HG03045 (cell line): Measurements from ENCODE around the gene PSORS1C2.

Experiments
- ATAC-seq: cut with Tn5 transposase; IDR thresholded peaks from one replicate; pipeline ENCODE4 v1.9.1; 2021; ENCODE audit warnings: mild to moderate bottlenecking, moderate library complexity; ENCODE audit not compliant: unreplicated experiment

The PSORS1C2 gene

GRCh38 chr6:31115941-31116560 is 22.8 kb downstream of the PSORS1C2 start:
- no peak for ATAC-seq

- ATAC-seq: no peak
Observed at GRCh38 chr6:31114970-31115849, 23.7 kb downstream of the PSORS1C2 start.

DNA sequence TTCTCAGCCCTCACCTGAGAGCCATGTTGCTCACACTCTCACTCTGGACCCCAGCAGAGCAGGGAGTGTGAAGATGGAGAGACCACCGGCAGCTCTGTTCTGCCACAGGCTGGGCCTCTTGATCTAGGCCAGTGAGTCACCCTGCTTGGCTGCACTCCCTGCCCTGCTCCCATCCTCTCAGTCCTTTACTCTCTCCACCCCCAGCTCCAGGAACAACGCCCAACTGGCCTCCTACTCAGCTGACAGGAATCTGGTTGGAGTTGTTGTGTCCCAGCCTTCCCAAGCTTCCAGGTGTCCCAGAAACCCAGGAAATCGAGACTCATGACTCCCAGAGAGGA is 24.4 kb downstream of the PSORS1C2 start, which contains the start of gene PSORS1C1:
Gene PSORS1C1 (plus strand): TSS at position 260 of the 338 bp plus-strand sequence. CDS start 14,833 bp downstream, outside the sequence.
- ATAC-seq: no peak

DNA sequence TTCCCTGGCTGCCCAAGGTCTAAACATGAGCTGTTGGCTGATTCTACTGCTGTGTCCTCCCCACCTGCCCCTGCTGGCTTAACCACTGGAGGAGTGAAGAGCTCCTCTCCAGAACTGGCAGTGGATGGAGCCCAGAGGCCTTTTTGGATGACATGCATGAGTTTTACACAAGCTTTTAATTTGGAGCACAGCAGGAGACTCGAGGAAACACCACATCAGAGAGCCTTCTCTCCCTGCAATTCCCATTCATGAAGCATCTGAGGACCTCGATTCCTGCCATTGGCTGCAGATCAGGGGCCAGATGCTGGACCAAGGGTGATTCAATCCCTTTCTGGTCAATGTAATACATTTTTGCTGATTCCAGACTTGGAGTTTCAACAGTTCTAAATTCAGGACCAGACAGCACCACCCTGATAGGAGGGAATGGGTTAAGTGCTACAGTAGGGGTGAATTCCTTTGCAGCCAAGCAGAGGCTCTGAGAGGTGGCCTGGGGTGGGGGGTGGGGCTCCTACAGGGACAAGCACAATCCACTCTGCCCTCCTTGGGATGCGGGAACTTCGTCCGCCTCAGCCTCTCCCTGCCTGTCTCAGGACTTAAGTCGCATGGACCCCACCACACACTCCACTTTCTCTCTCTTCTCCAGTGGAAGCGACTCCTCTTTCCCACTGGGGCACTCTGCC is 24.9 kb downstream of the PSORS1C2 start:
- ATAC-seq: no peak

DNA sequence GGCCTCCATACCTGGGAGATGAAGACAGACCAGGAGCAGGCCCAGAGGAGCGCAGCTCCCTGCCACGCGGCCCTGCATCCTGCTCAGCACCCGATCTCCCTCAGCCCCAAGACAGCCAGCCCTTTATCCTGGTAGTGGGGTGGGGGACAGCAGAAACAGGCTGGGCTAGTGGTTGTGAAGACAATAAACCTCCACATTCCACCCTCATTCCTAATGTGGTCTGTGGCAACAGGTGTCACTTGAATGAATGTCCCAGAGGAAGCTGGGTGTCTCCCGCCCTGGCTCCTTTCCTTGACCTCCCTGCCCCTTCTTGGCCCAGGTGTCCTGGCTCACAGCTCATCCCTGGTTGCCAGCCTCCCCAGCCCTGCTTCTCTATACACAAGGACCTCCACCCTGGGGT is 26.4 kb downstream of the PSORS1C2 start, which contains the start of gene C6orf15:
Gene C6orf15 (minus strand): TSS at position 98 of the 400 bp plus-strand sequence. CDS start 20 bp downstream, at position 78.
- no peak for ATAC-seq

- no peak for ATAC-seq
Observed at GRCh38 chr6:31111712-31112111, 27.2 kb downstream of the PSORS1C2 start.

- no peak for ATAC-seq
Observed at GRCh38 chr6:31110825-31111582, 27.9 kb downstream of the PSORS1C2 start.

DNA sequence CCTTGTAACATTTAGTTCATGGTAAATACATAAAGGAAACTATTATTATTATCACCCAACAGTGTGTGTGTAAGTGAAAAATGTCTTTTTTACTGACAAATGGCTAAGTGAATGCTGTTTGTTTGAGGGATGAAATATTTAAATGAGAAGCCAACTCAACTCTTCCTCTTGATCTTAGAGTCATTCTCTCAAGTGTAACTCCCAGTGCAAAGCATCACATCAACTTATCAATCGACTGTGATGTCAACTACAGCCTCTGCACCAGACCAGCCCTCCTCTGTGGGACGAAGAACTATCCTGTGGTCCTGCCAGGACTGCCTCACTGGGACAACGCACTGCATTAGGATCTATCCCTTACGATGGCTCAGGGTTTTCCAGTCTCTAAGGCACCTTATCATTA is 31.8 kb downstream of the PSORS1C2 start:
- ATAC-seq: no peak

DNA sequence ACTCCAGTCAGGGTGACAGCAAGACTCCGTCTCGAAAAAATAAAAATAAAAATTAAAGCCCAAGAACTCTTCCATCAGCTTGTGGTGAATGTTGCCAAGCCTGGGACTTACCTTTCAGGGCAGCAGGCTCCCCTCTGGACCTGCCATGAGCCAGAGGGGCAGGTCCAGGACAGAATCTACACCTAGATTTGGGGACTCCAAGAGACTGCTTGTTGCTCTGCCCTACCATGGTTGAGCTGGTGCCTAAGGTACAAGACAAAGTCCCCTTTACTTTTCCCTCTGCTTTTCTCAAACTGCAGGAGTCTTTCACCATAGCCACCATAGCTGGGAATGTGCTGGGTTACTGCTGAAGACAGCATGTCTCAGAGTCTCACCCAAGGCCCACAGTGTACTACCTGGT is 35.7 kb downstream of the PSORS1C2 start:
- ATAC-seq: no peak

- no peak for ATAC-seq
Observed at GRCh38 chr6:31098449-31098938, 40.4 kb downstream of the PSORS1C2 start.

- ATAC-seq: no peak
Observed at GRCh38 chr6:31096656-31097055, 42.2 kb downstream of the PSORS1C2 start.

- no peak for ATAC-seq
Observed at GRCh38 chr6:31096215-31096614, 42.7 kb downstream of the PSORS1C2 start.

DNA sequence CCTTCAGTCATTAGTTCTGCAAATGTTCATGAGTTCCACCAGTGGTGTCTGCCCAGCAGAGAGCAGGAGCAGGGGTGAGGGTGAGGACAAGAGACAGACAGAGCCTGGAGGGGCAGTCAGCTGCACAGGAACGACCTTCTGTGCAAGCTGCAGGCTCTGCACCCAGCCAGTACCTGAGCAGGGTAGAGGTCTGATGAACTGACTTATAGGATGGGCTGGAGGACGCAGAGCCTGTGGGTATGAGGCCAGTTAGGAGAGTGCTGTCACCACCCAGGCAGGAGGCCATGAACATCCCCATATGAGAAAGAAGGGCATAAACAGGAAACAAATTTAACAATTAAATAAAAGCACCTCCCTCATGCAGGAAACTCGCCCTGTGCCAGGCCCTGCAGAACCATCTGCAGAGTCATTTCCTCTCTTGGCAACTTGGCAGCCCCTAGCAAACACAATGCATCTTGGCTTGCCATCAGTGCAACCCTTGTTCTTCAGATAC is 44.4 kb downstream of the PSORS1C2 start:
- ATAC-seq: no peak

DNA sequence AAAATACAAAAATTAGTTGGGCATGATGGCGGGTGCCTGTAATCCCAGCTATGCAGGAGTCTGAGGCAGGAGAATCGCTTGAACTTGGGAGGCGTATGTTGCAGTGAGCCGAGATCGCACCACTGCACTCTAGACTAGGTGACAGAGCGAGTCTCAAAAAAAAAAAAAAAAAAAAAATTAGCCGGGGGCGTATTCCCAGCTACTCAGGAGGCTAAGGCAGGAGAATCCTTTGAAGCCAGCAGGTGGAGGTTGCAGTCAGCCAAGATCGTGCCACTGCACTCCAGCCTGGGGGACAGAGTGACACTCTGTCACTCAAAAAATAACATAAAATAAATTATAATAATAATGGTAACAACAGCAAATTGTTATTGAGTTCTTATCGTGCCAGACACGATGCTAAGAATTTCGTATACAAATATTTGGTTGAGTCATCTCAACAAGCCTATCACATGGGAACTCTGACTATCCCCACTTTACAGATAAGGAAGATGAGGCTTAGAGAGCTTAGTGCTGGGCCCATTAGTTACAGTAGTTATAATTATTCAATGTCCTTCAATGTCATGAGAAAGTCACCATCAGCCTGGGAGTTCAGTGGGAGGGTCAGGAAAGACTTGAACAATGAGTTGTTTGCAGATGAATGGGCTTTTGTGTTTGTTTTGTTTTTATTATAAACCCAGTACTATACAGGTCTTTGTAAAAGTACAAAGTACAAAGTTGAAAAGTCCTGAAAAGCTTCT is 45.9 kb downstream of the PSORS1C2 start:
- no peak for ATAC-seq

GRCh38 chr6:31092238-31092637 is 46.6 kb downstream of the PSORS1C2 start:
- no peak for ATAC-seq

- no peak for ATAC-seq
Observed at GRCh38 chr6:31091680-31092079, 47.2 kb downstream of the PSORS1C2 start.

DNA sequence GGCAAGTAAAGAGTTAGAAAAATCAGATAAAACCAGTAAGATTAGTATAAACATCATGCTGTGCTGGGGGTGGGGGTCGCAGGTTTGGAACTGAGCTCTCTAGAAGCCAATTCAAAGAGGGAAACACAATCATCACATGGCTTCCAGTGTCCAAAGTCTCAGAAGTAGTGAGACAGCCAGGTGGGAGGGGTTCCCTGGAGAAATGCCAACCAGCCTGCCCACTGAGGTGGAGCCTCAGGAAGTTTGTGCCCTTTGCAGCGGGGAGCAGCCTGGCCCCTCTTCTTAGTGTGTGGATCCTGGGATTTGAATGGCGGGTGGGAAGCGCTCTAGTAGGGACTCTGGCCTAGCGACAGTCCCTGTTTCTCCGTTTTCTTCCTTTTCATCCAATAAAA is 47.9 kb downstream of the PSORS1C2 start:
- no peak for ATAC-seq

- no peak for ATAC-seq
Observed at GRCh38 chr6:31090275-31090972, 48.4 kb downstream of the PSORS1C2 start.
